HG02678 (cell line): ENCODE data around the gene SAT1.

Experiments used
- ATAC-seq: cut with Tn5 transposase; IDR thresholded peaks from one replicate; pipeline ENCODE4 v1.9.1; 2021; ENCODE audit warnings: mild to moderate bottlenecking, moderate library complexity; ENCODE audit not compliant: unreplicated experiment

The SAT1 gene

GRCh38 chrX:23773601-23774175, 9.3 kb upstream of the SAT1 start:
- peak; percentile 85 for ATAC-seq

GRCh38 chrX:23776363-23776762, 6.6 kb upstream of the SAT1 start:
- no peak for ATAC-seq

- ATAC-seq: no peak
Measured at GRCh38 chrX:23779025-23779424, 3.9 kb upstream of the SAT1 start.

GRCh38 chrX:23782455-23782854, 518 bp upstream of the SAT1 start:
- no peak for ATAC-seq

- no peak for ATAC-seq
Measured at GRCh38 chrX:23783589-23784469, 856 bp downstream of the SAT1 start.

- no peak for ATAC-seq
Measured at GRCh38 chrX:23784470-23785331, 1.7 kb downstream of the SAT1 start.

GRCh38 chrX:23785580-23785979, 2.6 kb downstream of the SAT1 start:
- ATAC-seq: no peak

- ATAC-seq: no peak
Measured at GRCh38 chrX:23786268-23786815, 3.4 kb downstream of the SAT1 start.

- ATAC-seq: no peak
Measured at GRCh38 chrX:23787745-23788118, 4.8 kb downstream of the SAT1 start.

GRCh38 chrX:23788521-23788920, 5.5 kb downstream of the SAT1 start:
- ATAC-seq: no peak

- no peak for ATAC-seq
Measured at GRCh38 chrX:23788946-23789345, 6.0 kb downstream of the SAT1 start.

GRCh38 chrX:23789386-23790154, 6.6 kb downstream of the SAT1 start:
- ATAC-seq: no peak

- ATAC-seq: no peak
Measured at GRCh38 chrX:23790155-23790497, 7.2 kb downstream of the SAT1 start.

- ATAC-seq: no peak
Measured at GRCh38 chrX:23792861-23793553, 10.0 kb downstream of the SAT1 start.

GRCh38 chrX:23795221-23795620, 12.2 kb downstream of the SAT1 start:
- no peak for ATAC-seq

GRCh38 chrX:23797371-23798128, 14.6 kb downstream of the SAT1 start:
- ATAC-seq: no peak

GRCh38 chrX:23799469-23800065, 16.6 kb downstream of the SAT1 start:
- no peak for ATAC-seq

GRCh38 chrX:23802431-23802830, 19.5 kb downstream of the SAT1 start:
- ATAC-seq: no peak

GRCh38 chrX:23803931-23804381, 21.0 kb downstream of the SAT1 start:
- no peak for ATAC-seq
